ENCODE results near the gene ASXL2. TPM values are rescaled to one million over a fixed set of nuclear protein-coding genes. Genes with fewer than 3 reads are reported as not detected.
"Not testable (repeated sequence)": the region's sequence is repeated elsewhere in the genome, so short reads cannot be mapped to it uniquely, and the experiment has no call there.

ASXL2 gene
- total RNA-seq, 4 donors from 2014 or later, result 13.3 to 26.7 (median 16.8) TPM

DNA sequence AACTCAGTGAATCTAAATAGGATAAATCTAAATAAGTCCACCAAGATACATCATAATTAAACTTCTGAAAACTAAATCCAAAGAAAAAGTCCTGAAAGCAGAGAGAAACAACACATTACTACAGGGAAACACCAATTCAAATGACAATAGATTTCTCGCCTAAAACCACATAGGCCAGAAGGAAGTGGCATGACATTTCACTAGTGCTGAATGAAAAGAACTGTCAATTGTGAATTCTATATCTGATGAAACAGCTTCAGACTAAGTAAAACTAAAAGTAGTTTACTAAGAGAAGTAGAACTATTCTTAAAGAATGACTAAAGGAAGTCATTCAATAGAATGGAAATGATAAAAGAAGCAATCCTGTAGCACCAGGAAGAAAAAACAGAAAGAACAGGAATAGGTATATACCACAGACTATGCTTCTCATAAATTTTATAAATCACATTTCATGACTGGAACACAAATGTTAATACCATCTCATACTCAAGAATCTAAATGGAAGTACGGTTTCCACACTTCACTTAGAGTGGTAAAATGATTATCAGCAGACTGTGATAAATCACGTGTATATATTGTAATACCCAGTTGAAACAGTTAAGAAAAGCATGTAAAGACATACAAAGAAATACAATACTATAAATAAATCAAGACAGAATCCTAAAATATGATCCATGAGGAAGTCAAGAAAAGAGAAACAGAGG, 46.4 kb downstream of the ASXL2 start:
- H3K36me3 ChIP-seq, result peaks cover 0 to 11% of the 10 kb centered on the region in 2 donors
- H3K9me3 ChIP-seq, result peaks cover 0 to 8% (median 0%) of the 10 kb centered on the region in 3 donors
- H3K27ac ChIP-seq, result no peak overlapping the region
- H3K27me3 ChIP-seq, result no peaks in the 10 kb centered on the region
- H3K4me1 ChIP-seq, result peaks cover 0 to 7% (median 0%) of the 10 kb centered on the region in 3 donors
- no peak overlapping the region for H3K4me3 ChIP-seq
- TF ChIP-seq, protein P1, sequence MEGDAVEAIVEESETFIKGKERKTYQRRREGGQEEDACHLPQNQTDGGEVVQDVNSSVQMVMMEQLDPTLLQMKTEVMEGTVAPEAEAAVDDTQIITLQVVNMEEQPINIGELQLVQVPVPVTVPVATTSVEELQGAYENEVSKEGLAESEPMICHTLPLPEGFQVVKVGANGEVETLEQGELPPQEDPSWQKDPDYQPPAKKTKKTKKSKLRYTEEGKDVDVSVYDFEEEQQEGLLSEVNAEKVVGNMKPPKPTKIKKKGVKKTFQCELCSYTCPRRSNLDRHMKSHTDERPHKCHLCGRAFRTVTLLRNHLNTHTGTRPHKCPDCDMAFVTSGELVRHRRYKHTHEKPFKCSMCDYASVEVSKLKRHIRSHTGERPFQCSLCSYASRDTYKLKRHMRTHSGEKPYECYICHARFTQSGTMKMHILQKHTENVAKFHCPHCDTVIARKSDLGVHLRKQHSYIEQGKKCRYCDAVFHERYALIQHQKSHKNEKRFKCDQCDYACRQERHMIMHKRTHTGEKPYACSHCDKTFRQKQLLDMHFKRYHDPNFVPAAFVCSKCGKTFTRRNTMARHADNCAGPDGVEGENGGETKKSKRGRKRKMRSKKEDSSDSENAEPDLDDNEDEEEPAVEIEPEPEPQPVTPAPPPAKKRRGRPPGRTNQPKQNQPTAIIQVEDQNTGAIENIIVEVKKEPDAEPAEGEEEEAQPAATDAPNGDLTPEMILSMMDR (IDR thresholded peaks at IDR 0.05), result no peak
- TF ChIP-seq POLR2A (IDR thresholded peaks at IDR 0.05) (no peak), POLR2AphosphoS5 (IDR thresholded peaks at IDR 0.05) (no peak), EP300 (IDR thresholded peaks at IDR 0.05) (no peak)
- ATAC-seq, result no peak
- 86 to 93% methylated on average over 3 of the region's 3 CpGs for WGBS, 2 donors (ENCODE audit: low coverage in 1 of 2)

DNA sequence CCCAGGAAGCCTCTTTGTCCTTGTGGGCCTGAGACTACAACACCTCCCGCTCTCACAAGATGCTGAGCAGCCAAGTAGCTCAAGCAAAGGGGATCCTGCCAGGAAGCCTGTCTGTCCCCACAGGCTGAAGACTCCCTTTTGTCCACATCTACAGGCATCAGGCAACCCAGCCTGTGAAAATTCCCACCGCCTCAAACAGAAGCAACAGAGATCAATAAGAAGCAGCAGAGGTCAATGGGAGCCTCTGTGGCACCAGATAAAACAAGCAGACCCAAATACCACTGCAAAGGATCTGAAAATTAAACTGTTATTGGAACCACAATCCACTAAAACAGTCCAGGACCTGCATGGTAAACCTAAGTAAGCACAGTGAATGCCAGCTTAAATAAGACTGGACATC, 48.5 kb downstream of the ASXL2 start:
- H3K27ac ChIP-seq, result no peak overlapping the region
- 100% methylated on average over 1 to 2 of the region's 2 CpGs for WGBS, 2 donors (ENCODE audit: low coverage in 1 of 2)
- peaks cover 0 to 8% (median 0%) of the 10 kb centered on the region in 3 donors for H3K9me3 ChIP-seq
- TF ChIP-seq, protein P1 (IDR thresholded peaks at IDR 0.05), result no peak
- no peak for TF ChIP-seq POLR2A (IDR thresholded peaks at IDR 0.05)
- TF ChIP-seq EP300 (IDR thresholded peaks at IDR 0.05), result no peak
- TF ChIP-seq POLR2AphosphoS5 (IDR thresholded peaks at IDR 0.05), result no peak
- no peaks in the 10 kb centered on the region for H3K27me3 ChIP-seq
- ATAC-seq, result no peak
- no peak overlapping the region for H3K4me3 ChIP-seq
- no peaks in the 10 kb centered on the region for H3K4me1 ChIP-seq
- H3K36me3 ChIP-seq, result peaks cover 0 to 11% of the 10 kb centered on the region in 2 donors

DNA sequence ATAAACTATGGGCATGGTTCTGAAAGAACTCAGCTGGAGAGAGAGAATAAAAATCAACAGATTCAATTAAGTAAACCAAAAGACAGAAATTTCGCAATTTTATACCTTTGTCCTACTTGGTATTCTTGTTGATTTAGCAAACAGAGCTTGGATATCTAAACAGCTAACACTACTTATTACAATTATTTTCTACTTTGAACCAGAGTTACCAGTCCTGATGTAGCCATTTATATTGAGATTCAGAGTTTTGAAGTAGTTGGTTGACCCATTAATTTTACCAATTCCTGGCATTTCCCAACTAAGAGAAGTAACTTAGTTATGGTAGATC, 48.9 kb downstream of the ASXL2 start:
- no peak overlapping the region for H3K27ac ChIP-seq
- no peak for ATAC-seq
- H3K4me3 ChIP-seq, result no peak overlapping the region
- peaks cover 0 to 11% of the 10 kb centered on the region in 2 donors for H3K36me3 ChIP-seq
- H3K27me3 ChIP-seq, result no peaks in the 10 kb centered on the region
- WGBS, 2 donors (ENCODE audit: low coverage in 1 of 2), result 90 to 100% methylated on average over 1 of the region's 1 CpG
- no peaks in the 10 kb centered on the region for H3K4me1 ChIP-seq
- H3K9me3 ChIP-seq, result peaks cover 0 to 8% (median 0%) of the 10 kb centered on the region in 3 donors
- TF ChIP-seq EP300 (IDR thresholded peaks at IDR 0.05), result no peak
- TF ChIP-seq, protein P1 (IDR thresholded peaks at IDR 0.05), result no peak
- no peak for TF ChIP-seq POLR2AphosphoS5 (IDR thresholded peaks at IDR 0.05)
- no peak for TF ChIP-seq POLR2A (IDR thresholded peaks at IDR 0.05)

DNA sequence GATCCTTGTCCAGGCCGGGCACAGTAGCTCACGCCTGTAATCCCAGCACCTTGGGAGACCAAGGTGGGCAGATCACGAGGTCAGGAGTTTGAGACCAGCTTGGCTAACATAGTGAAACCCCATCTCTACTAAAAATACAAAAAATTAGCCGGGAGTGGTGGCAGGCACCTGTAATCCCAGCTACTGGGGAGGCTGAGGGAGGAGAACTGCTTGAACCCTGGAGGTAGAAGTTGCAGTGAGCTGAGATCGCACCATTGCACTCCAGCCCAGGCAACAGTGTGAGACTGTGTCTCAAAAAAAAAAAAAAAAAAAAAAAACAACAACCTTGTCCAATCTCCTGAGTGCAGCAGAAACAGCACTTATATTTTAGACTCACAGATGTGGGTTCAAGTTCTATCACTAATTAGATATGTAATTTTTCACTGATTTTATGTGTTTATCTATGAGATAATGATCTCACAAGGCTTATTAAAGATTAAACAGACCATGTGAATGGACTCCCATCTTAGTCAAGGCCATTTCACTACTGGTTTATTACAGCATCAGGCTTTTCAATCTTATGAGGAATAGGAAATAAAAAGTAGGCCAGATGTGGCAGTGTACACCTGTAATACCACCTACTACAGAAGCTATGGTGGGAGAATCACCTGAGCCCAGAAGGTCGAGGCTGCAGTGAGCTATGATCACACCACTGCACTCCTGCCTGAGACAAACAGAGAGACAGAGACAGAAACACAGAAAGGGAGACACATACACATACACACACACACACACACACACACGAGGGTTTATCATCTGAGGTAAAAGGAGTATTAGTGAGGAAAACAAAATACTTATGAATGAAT, 49.5 kb downstream of the ASXL2 start:
- H3K27me3 ChIP-seq, ATAC-seq, H3K27ac ChIP-seq, H3K9me3 ChIP-seq, H3K4me1 ChIP-seq, H3K4me3 ChIP-seq: not testable (repeated sequence)
- 79 to 96% methylated on average over 3 to 6 of the region's 7 CpGs for WGBS, 2 donors (ENCODE audit: low coverage in 1 of 2)
- H3K36me3 ChIP-seq, result peaks cover 0 to 11% of the 10 kb centered on the region in 2 donors

DNA sequence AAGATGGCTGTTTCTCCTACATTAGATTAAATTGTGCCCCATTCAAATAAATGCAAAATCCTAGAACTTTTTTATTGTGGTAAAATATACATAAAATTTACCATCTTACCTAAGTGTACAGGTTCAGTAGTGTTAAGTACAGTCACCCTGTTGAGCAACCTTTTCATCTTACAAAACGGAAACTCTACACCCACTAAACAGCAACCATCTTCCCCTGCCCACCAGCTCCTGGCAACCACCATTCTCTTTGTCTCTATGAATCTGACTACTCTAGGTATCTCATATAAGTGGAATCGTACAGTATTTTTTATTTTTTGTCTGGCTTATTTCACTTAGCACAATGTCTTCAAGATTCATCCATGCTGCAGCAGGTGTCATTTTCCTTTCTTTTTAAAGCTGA, 53.0 kb downstream of the ASXL2 start:
- 90 to 95% methylated on average over 2 of the region's 2 CpGs for WGBS, 2 donors (ENCODE audit: low coverage in 1 of 2)

More for the DNA sequence above, 53.0 kb downstream of the ASXL2 start:
- TF ChIP-seq, protein P1 (IDR thresholded peaks at IDR 0.05), result no peak
- TF ChIP-seq EP300 (IDR thresholded peaks at IDR 0.05) (no peak), POLR2A (IDR thresholded peaks at IDR 0.05) (no peak), POLR2AphosphoS5 (IDR thresholded peaks at IDR 0.05) (no peak)
- Histone ChIP-seq H3K27ac (no peak overlapping the region), H3K27me3 (no peaks in the 10 kb centered on the region), H3K36me3 (no peaks in the 10 kb centered on the region), H3K4me3 (no peak overlapping the region), H3K9me3 (no peaks in the 10 kb centered on the region), H3K4me1 (no peaks in the 10 kb centered on the region)
- ATAC-seq, result no peak

All from gastroesophageal sphincter (tissue), 4 donors.